ENCODE results near the gene CD109.
"Not testable (repeated sequence)": the region's sequence is repeated elsewhere in the genome, so short reads cannot be mapped to it uniquely, and the experiment has no call there.

Gene CD109

DNA sequence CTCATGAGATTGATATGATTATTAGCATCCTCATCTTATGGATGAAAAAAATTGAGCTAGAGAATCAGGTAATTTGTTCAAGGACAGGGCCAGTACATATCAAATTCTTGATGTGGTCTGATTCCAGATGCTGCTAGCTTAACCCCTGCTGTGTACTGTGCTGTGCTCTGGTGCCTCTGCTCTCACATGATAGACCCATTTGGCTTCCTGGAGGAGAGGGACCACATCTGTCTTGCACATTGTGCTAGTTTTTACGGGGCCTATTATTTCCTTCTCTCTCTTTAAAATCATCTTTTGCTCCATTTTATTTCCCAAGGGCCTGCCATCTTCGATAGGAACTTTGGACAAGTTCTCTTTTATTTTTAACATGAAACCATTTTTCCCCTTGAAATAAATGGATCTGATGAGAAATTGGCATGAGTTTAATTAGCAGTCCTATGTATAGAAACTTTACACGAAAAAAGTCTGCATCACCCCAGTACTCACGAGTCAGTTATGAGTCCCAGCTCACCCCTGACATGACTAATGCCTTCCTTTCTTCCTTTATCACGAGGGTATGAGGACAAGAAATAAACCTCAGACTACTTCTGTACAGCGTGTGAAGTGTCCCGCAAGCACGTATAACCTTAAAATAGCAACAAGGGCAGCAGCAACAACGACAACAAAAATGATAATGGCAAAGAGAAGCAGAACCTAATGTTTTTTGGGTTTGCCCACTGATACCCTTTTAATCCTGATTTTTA lies 26.5 kb downstream of the CD109 start:
- in situ Hi-C loops (cut with MboI; ENCODE audit: low pct_unique_long_range_greater_than_20kb, low sequenced_read_pairs) = no loop called here
- DNase-seq = peak; percentile 63

DNA sequence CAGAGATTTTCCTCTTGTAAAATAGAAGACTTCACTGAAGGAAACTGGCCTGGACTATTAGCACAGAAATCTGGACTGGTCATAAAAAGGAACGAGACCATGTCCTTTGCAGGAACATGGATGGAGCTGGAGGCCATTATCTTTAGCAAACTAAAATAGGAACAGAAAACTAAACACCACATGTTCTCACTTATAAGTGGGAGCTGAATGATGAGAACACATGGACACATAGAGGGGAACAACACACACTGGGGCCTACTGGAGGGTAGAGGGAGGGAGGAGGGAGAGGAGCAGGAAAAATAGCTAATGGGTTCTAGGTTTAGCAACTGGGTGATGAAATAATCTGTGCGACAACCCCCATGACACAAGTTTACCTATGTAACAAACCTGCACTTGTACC lies 27.5 kb downstream of the CD109 start:
- DNase-seq; in situ Hi-C loops (cut with MboI; ENCODE audit: low pct_unique_long_range_greater_than_20kb, low sequenced_read_pairs): not testable (repeated sequence)

DNA sequence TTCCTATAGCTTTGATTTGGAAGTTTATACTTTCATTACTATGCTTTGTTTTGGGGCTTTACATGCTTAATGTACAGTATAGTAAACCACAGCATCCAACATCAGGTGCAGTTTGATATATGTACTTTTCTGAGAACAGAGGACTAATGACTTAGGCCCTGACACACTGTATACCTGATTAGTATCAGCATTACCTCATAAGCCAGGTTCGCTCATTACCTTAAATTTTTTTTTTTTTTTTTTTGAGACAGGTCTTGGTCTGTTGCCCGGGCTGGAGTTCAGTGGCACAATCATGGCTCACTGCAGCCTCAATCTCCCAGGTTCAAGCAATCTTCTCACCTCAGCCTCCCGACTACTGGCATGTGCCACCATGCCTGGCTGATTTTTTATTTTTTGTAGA lies 28.4 kb downstream of the CD109 start:
- no peak for DNase-seq
- in situ Hi-C loops (cut with MboI; ENCODE audit: low pct_unique_long_range_greater_than_20kb, low sequenced_read_pairs) = no loop called here

DNA sequence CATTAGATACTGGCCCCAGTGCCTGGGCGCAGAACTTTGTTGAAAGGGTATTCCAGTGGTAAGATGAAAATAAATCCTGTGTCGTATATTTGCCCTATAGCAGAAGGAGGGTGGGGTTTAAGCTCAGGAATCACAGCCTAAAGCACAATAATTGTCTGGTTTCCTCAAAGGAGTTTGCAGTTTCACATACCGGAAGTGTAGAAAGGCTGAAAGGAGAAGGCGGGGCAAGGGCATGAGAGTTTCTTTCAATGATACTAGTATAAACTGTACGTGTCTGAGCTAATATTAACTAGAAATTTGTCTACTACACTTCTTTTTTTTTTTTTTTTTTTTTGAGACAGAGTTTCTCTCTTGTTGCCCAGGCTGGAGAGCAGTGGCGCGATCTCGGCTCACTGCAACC lies 29.2 kb downstream of the CD109 start:
- DNase-seq = peak; percentile 70

DNA sequence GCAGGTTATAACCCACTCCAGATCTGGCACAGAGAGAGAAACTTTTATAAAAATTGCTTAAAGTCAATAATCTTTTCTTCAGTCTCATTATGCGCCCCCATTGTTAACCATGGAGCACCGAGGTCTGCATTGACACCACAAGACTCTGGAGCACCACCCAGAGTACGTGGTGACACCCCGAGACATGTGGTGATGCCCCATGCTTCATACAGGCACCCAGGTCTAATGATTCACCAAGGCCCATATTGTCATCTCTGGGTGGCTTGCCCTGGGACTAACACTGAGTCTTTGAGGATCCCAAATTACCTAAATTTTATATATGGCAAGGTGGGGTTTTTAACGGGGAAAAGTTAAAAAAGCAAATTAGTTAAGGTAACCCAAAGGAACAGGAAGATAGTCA lies 31.1 kb downstream of the CD109 start:
- no peak for DNase-seq
- in situ Hi-C loops (cut with MboI; ENCODE audit: low pct_unique_long_range_greater_than_20kb, low sequenced_read_pairs) = no loop called here

More for the DNA sequence above, 29.2 kb downstream of the CD109 start:
- in situ Hi-C loops (cut with MboI; ENCODE audit: low pct_unique_long_range_greater_than_20kb, low sequenced_read_pairs) = not testable (repeated sequence)

DNA sequence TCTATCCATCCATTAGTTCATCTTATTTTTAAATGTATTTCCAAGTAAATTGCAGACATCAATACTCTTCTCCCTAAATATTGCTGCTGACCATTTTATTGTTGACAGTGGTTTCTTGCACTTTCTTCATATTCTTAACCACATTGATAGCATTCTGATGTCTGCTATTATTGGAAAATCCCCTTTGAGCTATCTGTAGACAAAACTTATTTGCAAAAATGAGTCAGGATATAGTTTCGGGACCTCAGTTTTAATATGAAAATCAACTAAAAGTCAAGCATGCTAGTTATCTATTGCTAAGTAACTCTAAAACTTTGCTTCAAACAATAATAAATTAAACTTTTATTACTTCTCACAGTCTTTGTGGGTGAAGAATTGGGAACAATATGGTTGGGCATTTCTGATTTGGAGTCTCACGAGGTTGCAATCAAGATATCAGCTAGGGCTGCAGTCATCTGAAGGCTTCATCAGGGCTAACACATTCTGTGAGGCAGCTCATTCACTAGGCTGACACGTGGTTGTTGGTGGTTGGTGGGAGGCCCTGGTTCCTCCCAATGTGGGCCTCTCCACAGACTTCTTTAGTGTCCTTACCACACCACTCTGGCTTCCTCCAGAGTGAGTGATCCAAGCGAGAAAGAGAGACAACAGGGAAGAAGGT lies 32.7 kb downstream of the CD109 start:
- DNase-seq = peak; percentile 69
- in situ Hi-C loops (cut with MboI; ENCODE audit: low pct_unique_long_range_greater_than_20kb, low sequenced_read_pairs) = no loop called here

DNA sequence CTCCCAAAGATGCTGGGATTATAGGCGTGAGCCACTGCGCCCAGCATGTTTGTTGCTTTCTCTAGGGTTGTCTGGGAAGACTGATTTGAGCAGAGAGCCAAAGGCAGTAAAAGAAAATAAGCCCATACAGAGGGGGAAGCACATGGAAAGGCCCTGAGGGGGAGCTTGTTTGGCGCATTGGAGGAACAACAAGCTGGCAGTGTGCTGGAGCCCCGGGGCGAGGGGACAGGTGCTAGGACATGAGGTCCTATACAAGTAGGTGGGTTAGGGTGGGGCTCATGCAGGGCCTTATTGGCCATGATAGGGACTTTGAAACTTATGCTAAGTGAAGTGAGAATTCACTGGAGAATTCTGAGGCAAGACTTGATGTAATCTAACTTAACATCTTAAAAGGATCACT lies 35.3 kb downstream of the CD109 start:
- no peak for DNase-seq
- in situ Hi-C loops (cut with MboI; ENCODE audit: low pct_unique_long_range_greater_than_20kb, low sequenced_read_pairs) = no loop called here

DNA sequence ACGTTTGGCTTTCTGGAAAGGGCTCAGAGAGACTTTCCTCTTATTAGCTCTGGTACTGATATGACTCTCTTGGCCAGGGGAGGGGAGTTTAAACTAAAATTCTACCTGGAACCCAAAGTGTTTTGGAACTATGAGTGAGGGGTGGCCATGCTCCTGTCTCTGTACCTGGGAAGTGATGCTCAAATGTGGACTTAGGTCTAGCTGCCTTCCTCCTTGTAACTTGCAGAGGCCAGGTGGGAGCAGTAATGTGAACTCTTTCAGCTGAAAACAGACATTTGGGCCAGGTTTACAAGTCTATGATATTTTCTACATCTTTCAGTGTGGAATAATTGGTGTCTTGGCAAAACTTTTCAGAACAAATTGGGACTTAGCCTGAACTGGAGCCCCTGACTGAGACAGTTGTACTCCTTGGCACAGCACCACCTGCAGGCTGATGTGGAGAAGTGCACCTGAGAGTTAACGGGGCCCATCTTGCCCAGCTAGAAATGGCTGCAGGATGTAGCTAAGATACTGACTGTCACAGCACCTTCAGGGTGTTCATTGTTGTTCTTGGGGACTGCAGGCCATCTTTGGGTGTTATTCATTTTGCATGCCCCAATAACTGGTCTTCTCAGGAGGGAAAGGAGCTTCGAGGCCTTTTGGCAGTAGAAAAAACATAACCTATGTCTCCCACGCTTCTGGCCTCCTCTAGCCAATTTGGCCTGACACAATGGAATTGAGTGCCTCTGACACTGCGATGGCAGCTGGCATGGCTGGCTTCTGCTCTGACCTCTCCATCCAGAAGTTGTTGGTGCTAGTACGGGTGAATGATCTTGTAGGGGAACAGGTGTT lies 37.1 kb downstream of the CD109 start:
- in situ Hi-C loops (cut with MboI; ENCODE audit: low pct_unique_long_range_greater_than_20kb, low sequenced_read_pairs) = no loop called here
- peak; percentile 73 for DNase-seq

DNA sequence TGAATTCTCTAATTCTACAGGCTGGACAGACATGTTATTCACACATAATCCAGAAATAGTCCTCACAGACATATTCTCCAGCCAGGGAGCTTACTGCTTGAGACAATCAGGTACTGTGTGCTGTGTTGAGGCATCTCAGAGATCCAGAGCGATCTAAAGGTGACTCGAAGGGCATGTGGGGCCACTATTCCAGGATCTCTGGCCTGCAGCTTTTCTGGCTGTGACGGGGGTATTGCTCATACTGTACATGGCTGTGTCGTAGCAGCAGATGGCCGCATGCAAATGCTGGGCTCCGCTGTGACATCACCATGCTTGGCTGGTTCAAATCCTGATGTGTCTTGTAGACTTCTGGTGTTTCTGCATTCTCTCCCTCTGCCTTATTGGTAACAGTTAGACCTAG lies 37.8 kb downstream of the CD109 start:
- in situ Hi-C loops (cut with MboI; ENCODE audit: low pct_unique_long_range_greater_than_20kb, low sequenced_read_pairs) = no loop called here
- DNase-seq = no peak

DNA sequence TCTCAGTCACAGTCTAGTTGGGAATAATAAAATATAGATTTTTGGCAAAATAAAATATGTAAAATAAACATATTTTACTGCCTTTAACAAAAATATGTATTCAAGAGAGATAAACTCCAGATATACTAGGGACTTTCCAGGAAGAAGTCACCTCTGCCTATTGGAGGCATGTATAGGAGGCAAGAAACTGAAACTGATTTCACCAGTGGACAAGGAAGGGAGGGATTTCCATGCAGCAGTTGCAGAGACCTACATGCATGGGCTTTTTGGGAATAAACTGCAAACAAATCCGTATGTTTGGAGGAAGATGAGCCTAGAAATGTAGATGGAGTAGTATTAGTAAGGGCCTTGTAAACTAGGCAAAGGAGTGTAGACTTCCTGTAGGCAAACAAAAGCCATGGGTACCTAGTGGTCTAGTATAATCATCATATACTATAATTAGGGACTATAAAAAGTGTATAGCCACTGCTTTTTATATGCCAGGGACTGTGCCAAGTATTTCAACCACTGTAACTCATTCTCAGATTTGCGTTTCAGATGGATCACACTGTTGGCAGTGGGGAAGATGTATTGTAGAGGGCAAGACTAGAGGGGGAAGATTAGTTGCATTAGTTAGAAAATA lies 38.9 kb downstream of the CD109 start:
- no peak for DNase-seq
- in situ Hi-C loops (cut with MboI; ENCODE audit: low pct_unique_long_range_greater_than_20kb, low sequenced_read_pairs) = no loop called here

DNA sequence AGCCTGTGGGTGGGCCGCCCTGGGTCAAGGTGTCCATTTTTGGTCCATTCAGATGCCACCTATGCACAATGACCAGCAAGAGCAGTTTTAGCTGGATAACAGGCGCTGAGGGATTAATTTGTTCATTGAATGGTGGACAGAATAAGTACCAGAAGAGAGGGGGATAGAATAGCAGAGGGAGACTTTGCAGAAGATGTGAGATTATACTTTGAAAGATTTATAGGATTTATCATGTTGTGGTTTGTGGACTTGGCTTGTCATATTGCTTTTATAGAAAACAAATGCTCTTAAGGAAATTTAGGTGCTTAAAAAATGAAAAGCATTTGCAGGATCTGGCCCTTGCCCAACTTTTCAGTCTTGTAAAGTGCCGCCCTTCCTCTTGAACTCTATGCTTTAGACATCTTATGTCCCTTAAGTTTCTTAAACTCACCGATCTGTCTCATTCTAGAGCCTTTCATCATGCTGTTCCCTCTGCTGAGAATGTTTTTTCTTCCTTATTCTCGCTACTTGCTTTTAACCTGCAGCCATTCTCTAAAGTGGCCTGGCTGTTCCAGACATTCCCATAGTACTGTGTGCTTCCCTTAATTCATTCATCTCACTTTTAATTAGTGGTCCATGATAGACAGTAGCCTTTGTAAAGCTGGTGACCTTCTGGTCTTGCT lies 42.5 kb downstream of the CD109 start:
- in situ Hi-C loops (cut with MboI; ENCODE audit: low pct_unique_long_range_greater_than_20kb, low sequenced_read_pairs) = no loop called here
- DNase-seq = no peak

DNA sequence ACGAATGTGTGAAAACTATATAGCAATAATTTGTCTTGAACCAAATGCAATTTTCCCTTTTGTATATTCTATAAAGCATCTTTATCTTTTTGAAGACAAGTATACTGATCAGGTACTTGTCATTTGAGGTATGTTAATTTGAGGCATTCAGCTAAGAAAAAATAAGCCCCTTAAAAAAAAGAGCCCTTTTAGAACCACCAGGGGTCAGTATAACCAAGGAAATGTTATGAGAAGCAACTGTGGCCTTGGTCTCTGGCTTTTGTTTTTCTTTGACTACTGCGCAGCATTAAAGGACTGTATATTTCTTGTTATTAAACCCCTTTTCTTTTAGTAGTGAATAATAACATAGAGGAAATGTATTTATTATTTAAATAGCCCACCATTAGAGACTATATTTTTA lies 43.1 kb downstream of the CD109 start:
- in situ Hi-C loops (cut with MboI; ENCODE audit: low pct_unique_long_range_greater_than_20kb, low sequenced_read_pairs) = no loop called here
- peak; percentile 63 for DNase-seq

DNA sequence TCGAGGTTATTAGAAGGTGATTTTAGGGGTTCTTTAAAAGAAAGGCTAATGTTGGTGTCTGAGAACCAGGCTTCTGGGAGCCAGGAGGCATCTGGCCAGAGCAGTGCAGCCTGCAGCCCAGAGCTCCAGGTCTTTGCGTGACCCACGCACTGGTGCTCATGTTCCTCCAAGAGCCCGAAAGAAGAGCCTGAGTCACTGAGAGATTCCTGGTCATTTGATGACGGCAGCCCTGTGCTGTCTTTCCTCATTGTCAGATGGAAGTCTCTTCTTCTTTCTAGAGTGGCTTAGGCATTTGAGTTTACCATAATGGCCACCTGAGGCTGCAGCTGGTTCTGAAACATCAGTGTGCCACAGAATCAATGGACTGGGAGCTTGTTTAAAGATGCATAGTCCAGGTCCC lies 46.4 kb downstream of the CD109 start:
- no peak for DNase-seq
- in situ Hi-C loops (cut with MboI; ENCODE audit: low pct_unique_long_range_greater_than_20kb, low sequenced_read_pairs) = no loop called here

DNA sequence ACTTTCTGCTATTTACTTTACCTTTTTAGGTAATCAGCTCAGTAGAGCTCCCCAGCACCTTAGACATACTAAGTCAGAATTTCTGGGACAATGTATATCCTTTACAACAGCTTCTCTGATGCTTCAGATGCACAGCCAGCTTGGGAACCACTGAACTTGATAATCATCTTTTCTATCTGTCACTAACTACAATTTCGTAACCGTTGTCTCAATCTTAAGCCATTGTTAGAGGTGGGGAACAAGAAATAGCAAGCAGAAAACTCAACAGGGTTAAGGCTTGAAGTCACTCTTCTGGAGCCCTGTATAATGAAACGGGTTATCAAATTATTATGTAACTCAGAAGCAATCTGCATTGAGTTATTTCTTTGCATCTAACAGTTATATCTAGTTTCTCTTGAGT lies 47.1 kb downstream of the CD109 start:
- no peak for DNase-seq
- in situ Hi-C loops (cut with MboI; ENCODE audit: low pct_unique_long_range_greater_than_20kb, low sequenced_read_pairs) = no loop called here

DNA sequence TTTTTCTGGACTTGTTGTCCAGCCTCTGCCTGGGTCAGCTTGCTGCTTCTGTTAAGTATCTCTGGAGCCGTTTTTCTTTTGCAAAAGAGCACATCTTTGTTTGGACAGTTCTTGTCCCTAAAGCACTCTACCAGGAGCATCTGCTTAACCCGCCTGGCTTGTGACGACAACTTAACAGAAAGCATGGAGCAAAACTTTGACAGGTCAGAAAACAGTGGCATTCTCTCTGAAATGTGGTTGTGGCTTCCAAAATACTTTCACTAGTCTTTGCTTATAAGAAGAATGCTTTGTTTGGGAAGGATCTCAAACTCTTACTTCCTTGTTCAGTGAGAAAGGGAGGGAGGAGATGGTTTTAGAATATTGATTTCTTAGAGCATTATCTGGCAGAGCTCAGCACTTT lies 47.6 kb downstream of the CD109 start:
- in situ Hi-C loops (cut with MboI; ENCODE audit: low pct_unique_long_range_greater_than_20kb, low sequenced_read_pairs) = no loop called here
- DNase-seq = no peak

DNA sequence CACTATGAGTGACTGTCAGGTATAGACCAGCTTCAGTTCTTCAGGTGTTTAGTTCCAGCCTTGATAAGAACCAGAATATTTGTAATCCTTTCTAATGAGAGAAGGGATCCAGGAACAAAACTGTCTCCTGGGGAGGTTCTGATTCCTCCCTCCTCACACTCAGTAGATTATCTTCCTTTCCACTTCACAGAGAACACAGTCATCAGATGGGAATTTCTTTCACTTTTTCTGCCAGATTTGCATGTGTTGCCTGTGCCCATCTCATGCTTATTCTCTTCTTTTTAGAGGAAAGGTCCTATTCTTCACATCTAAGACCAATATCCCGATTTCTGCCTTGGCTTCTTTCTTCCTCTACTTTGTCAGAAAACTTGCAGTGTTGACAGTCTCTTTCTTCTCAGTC lies 50.8 kb downstream of the CD109 start:
- in situ Hi-C loops (cut with MboI; ENCODE audit: low pct_unique_long_range_greater_than_20kb, low sequenced_read_pairs) = no loop called here
- DNase-seq = no peak

DNA sequence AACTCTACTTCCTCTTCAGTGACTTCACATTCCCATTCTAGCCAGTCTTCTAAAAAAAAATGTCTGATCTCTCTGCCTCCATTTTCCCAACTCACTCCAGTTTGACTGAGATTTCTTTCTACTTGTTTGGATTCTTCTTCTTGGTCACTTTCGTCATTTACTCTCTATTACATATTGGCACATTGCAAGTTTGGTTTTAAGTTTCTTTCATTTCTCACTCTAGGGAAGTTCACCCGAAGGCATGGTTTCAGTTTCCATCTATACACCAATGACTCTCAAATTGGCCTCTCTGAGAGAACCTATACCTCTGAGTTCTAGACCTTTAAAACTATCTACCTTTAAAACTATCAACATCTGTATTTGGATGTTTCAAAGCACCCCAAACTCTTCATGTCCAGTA lies 51.3 kb downstream of the CD109 start:
- in situ Hi-C loops (cut with MboI; ENCODE audit: low pct_unique_long_range_greater_than_20kb, low sequenced_read_pairs) = no loop called here
- no peak for DNase-seq

DNA sequence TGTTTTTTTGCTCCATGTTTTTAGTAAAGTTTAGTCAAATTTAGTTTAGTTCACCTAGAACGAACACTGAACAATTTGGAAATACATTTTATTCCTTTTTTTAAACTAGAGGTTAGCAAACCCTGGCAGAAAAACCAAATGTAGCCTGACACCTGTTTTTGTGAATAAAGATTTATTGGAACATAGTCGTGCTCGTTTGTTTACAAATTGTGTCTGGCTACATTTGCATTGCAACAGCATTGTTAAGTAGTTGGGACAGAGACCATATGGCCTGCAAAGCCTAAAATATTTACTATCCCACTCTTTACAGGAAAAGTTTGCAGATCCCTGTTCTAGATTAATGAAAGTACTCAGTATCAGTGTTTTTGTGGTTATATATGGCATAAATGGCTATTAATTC lies 56.9 kb downstream of the CD109 start:
- in situ Hi-C loops (cut with MboI; ENCODE audit: low pct_unique_long_range_greater_than_20kb, low sequenced_read_pairs) = no loop called here

DNA sequence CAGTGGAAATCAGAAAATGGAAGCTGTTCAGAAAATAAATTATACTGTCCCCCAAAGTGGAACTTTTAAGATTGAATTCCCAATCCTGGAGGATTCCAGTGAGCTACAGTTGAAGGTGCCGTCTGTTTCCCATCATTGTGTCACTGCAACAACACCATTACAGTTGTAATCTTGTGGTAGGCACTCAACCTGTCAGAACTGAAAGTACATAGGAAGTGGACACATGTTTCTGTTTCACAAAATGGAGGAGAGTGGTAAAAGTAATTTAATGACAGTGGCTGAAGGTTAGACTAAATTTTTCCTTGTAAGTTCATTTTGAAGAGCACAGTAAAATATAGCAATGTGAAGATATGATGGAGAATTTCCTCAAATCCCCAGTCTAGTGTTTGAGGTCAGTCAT lies 70.0 kb downstream of the CD109 start:
- no peak for DNase-seq
- in situ Hi-C loops (cut with MboI; ENCODE audit: low pct_unique_long_range_greater_than_20kb, low sequenced_read_pairs) = no loop called here

More for the DNA sequence above, 56.9 kb downstream of the CD109 start:
- DNase-seq = no peak
